SJCRH30 (cell line): ENCODE measurements around the gene CCDC74B. TPM values are rescaled to one million over a fixed set of nuclear protein-coding genes. Genes with fewer than 3 reads are reported as not detected.
"Not testable (repeated sequence)": the region's sequence is repeated elsewhere in the genome, so short reads cannot be mapped to it uniquely, and the experiment has no call there.

Source experiments
- DNase-seq, 2 experiments: peaks; one replicate each; pipeline ENCODE4 v3.0.0-alpha.2; 2015 to 2020
- H3K27ac ChIP-seq: fragments of 250-450 bp; sonication (Bioruptor Pico); 2 replicates; pipeline ENCODE4 v1.5.1; 2020; ENCODE audit warnings: mild to moderate bottlenecking, moderate library complexity
- H3K27me3 ChIP-seq: fragments of 250-450 bp; sonication (Bioruptor Pico); 2 replicates; pipeline ENCODE4 v1.5.1; 2020; ENCODE audit warnings: mild to moderate bottlenecking, moderate library complexity
- H3K36me3 ChIP-seq: fragments of 250-450 bp; sonication (Bioruptor Pico); 2 replicates; pipeline ENCODE4 v1.5.1; 2020; ENCODE audit warnings: mild to moderate bottlenecking, moderate library complexity
- H3K4me1 ChIP-seq: fragments of 250-450 bp; sonication (Bioruptor Pico); 2 replicates; pipeline ENCODE4 v1.5.1; 2020; ENCODE audit warnings: mild to moderate bottlenecking, moderate library complexity
- H3K4me3 ChIP-seq: fragments of 250-450 bp; sonication (Bioruptor Pico); 2 replicates; pipeline ENCODE4 v1.5.1; 2020; ENCODE audit warnings: mild to moderate bottlenecking, moderate library complexity
- H3K9me3 ChIP-seq: fragments of 250-450 bp; sonication (Bioruptor Pico); replicated peaks from 2 replicates; pipeline ENCODE4 v1.5.1; 2020; ENCODE audit warnings: mild to moderate bottlenecking, moderate library complexity
- total RNA-seq: library from RNA; depleted of rRNA; stranded (reverse); fragments of >200 nt; shearing (Covaris generic); gene quantifications from 2 replicates; pipeline ENCODE4 v1.2.3, GENCODE V29; 2014

CCDC74B gene
- total RNA-seq, 1 experiment from 2014 or later, result 2.2 TPM

GRCh38 chr2:130157354-130157753 lies 12.4 kb upstream of the CCDC74B start:
- not testable (repeated sequence) for H3K27me3 ChIP-seq, H3K4me1 ChIP-seq, H3K9me3 ChIP-seq, H3K36me3 ChIP-seq, DNase-seq, H3K4me3 ChIP-seq, H3K27ac ChIP-seq

- Histone ChIP-seq H3K4me3 (no peak overlapping the region), H3K4me1 (no peaks in the 10 kb centered on the region), H3K27me3 (no peaks in the 10 kb centered on the region), H3K9me3 (no peaks in the 10 kb centered on the region), H3K36me3 (no peaks in the 10 kb centered on the region), H3K27ac (no peak overlapping the region)
- DNase-seq, result no peak
Observed at GRCh38 chr2:130156624-130157004, 11.7 kb upstream of the CCDC74B start.

GRCh38 chr2:130155956-130156623 lies 11.2 kb upstream of the CCDC74B start:
- not testable (repeated sequence) for H3K36me3 ChIP-seq, H3K4me1 ChIP-seq, H3K27me3 ChIP-seq, H3K4me3 ChIP-seq, H3K27ac ChIP-seq, H3K9me3 ChIP-seq
- peak; percentile 44 to 61 for DNase-seq

- H3K36me3 ChIP-seq, result no peaks in the 10 kb centered on the region
- H3K4me3 ChIP-seq, result no peak overlapping the region
- DNase-seq, result no peak
- no peaks in the 10 kb centered on the region for H3K4me1 ChIP-seq
- H3K27ac ChIP-seq, result no peak overlapping the region
- H3K9me3 ChIP-seq, result no peaks in the 10 kb centered on the region
- no peaks in the 10 kb centered on the region for H3K27me3 ChIP-seq
Observed at GRCh38 chr2:130154773-130155765, 10.2 kb upstream of the CCDC74B start.

DNA sequence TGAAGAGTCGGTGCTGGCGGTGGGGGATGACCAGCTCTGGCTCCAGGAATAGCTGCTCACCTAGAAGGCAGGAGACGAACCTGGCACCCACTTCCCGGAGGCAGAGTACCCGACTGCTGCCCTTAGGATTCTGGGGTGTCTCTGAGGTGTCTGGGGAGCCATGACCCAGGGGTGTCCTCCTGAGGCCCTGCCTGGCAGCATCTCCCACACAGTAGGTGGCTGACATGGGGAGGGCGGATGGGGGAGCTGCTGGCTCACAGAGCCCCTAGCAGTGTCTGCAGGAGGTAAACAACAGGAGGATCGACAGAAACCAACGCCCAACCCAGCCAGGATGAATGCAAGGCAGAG lies 9.5 kb upstream of the CCDC74B start:
- not testable (repeated sequence) for H3K36me3 ChIP-seq, H3K27me3 ChIP-seq, H3K9me3 ChIP-seq, H3K27ac ChIP-seq, H3K4me3 ChIP-seq, H3K4me1 ChIP-seq, DNase-seq

GRCh38 chr2:130153721-130154422 lies 9.0 kb upstream of the CCDC74B start:
- H3K27me3 ChIP-seq, H3K4me1 ChIP-seq, H3K4me3 ChIP-seq, DNase-seq, H3K27ac ChIP-seq, H3K9me3 ChIP-seq, H3K36me3 ChIP-seq: not testable (repeated sequence)

DNA sequence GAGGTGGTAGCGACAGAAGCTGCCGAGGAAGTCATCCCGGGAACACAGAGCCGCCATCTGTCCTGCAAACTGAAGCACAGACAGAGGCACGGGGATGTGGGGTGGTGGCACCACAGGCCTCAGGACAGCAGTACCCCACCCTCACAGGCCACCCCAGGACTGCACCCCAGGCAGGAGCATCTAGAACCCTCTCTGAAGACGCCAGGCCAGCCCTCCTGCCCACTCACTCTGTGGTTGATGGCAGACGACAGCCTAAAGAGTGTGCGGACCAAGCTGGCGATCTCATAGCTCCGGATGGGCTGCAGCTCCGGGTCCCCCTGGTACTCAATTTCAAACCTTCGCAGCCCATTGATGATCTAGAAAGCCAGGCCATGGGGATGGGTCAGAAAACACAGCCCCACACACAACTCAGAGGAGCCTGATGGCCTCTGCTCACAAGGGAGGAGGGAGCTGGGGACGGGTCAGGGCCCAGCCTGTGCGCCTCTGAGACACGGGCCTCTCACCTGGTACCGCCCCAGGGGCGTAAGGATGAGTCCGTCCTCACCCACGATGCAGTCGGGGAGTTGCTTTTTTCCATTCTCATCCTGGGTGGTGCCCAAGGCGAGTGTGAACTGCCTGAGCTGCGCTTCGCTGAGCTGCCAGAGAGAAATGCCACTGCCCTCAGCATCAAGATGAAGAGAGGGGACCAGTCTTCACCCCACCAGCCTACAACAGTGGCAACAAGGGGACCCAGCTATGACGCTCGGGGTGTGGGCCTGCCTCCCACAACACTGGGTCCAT lies 8.1 kb upstream of the CCDC74B start:
- H3K36me3 ChIP-seq, result no peaks in the 10 kb centered on the region
- no peak overlapping the region for H3K4me3 ChIP-seq
- no peaks in the 10 kb centered on the region for H3K27me3 ChIP-seq
- no peak for DNase-seq
- no peaks in the 10 kb centered on the region for H3K9me3 ChIP-seq
- no peaks in the 10 kb centered on the region for H3K4me1 ChIP-seq
- H3K27ac ChIP-seq, result no peak overlapping the region

- H3K4me3 ChIP-seq, H3K4me1 ChIP-seq, H3K36me3 ChIP-seq, DNase-seq, H3K27me3 ChIP-seq, H3K9me3 ChIP-seq, H3K27ac ChIP-seq: not testable (repeated sequence)
Observed at GRCh38 chr2:130152136-130152815, 7.4 kb upstream of the CCDC74B start.

GRCh38 chr2:130151145-130151512 lies 6.2 kb upstream of the CCDC74B start:
- not testable (repeated sequence) for H3K4me1 ChIP-seq, H3K36me3 ChIP-seq, H3K27ac ChIP-seq, DNase-seq, H3K4me3 ChIP-seq, H3K9me3 ChIP-seq, H3K27me3 ChIP-seq

DNA sequence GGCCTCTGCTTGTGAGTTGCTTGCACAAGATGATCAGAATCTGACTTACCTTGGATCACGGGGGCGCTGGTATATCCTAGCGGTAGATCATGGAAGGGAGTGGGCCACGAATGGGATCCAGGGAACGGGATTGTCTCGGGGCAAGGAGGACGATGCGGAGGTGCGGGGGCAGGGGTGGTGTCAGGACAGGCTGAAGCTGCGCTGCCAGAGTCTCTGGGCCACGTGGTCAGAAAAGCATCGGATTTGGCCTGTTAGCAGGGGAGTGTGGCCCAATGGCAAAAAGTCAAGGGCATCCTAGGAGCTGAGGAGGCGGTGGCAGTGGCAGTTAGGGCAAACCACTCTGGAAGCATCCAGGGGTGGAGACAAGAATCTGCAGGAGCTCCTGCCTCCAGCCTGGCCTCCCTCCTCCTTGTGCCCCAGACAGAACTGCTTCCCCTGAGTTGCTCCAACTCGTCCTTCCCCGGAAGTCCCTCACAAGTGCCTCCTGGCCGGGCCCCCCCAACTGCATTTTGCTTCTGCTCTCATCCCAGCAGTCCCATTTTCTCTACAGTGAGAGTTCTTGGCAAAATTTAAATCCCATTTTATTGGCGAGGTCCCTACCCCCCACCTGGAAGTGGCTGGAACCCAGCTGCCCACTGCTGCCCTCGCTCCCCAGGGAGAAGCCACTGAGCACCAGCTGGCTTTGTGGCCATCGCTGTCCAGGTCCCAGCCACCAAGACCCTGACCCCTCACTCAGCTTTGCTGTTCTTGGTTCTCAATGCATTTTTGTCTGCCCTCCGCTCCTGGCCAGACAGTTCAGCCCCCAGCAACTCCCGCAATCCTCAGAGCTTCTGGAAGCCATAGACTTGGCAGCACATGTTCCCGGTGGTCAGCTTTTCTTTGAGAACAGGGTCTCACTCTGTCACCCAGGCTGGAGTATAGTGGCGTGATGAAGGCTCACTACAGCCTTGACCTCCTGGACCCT lies 5.6 kb upstream of the CCDC74B start:
- Histone ChIP-seq H3K9me3 (no peaks in the 10 kb centered on the region), H3K4me1 (no peaks in the 10 kb centered on the region), H3K27ac (no peak overlapping the region), H3K27me3 (no peaks in the 10 kb centered on the region), H3K4me3 (no peak overlapping the region), H3K36me3 (no peaks in the 10 kb centered on the region)
- no peak for DNase-seq

- H3K36me3 ChIP-seq, H3K27me3 ChIP-seq, H3K9me3 ChIP-seq, H3K4me3 ChIP-seq, H3K27ac ChIP-seq, DNase-seq, H3K4me1 ChIP-seq: not testable (repeated sequence)
Observed at GRCh38 chr2:130148515-130148914, 3.6 kb upstream of the CCDC74B start.

DNA sequence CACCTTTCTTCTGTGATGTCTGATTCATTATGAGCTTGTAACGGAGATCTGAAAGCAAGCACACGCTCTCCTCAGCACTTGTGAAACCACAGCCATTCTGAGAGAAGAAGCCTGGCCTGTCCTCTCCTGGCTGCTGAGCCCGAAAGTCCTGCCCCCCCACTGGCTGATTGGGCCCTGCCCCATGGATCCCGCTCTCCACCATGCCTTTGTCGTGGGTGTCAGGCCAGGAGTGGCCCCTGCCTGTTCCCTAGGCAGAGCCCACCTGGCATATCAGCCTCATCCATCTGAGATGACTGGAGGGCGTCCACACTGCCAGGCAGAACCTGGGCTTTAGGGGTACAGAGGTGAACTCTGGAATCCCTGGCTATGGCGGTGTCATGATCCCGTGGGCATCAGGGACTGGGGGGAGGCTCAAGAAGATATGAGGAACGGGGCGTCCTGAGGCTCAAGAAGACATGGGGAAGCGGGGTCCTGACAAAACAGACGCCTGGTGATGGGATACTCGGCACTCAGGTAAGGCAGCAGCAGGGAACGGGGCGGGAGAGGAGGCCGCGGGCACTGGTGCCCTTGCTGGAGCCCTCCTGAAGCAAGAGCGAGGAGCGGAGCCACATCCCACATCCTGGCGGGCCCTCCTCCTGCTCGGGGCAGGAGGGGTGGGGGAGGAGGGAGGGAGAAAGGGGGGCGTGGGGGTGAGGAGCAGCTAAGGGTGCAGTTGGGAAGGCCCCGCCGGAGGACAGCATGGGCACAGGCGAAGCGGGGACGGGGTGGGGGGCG lies 1.5 kb downstream of the CCDC74B start:
- peak in 1 of 2 experiments; percentile 10 for DNase-seq
- H3K9me3 ChIP-seq, result not testable (repeated sequence)

More for the DNA sequence above, 1.5 kb downstream of the CCDC74B start:
- not testable (repeated sequence) for H3K4me1 ChIP-seq, H3K27me3 ChIP-seq, H3K36me3 ChIP-seq, H3K4me3 ChIP-seq, H3K27ac ChIP-seq
